ENCODE measurements around the gene BRINP3. TPM values are rescaled to one million over a fixed set of nuclear protein-coding genes. Genes with fewer than 3 reads are reported as not detected.
A peak's percentile ranks its signal among the peaks of the same experiment; 100 is the strongest.
"Not testable (repeated sequence)": the region's sequence is repeated elsewhere in the genome, so short reads cannot be mapped to it uniquely, and the experiment has no call there.

Gene BRINP3
- not detected in 2 replicates for polyA plus RNA-seq (2013)

DNA sequence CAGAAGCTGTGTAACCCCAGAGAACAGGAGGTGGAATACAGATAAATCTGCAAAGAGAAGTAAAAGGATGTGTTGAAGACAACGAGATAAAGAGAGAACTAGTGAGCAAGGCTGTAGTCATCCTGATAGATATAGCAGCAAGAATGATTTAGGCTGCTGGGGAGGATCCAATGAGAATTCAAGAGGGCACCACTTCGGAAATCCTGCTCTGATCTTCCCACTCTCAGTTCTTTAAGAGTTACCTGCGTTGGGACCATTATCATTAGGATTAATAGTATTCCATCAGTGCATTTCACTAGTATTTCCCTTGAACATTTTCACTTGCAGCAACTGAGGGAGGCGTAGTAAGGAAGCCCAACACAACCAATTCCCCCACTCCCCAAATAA, at the start of gene BRINP3:
Gene BRINP3, minus strand, starts transcription at position 103 of the 387 bp plus-strand sequence.
- Histone ChIP-seq H3K4me3 (ENCODE audit: low read depth, low read length) (peak within 1 kb of the TSS; percentile 27), H2AFZ (ENCODE audit: insufficient read depth, low read length, poor library complexity) (peak within 1 kb of the TSS; percentile 59), H3K9ac (ENCODE audit: low read length) (no peak within 1 kb of the TSS), H3K18ac (ENCODE audit: low read length) (no peak within 1 kb of the TSS), H3K79me1 (ENCODE audit: low read length) (no peaks in the 10 kb centered on the region), H3K14ac (ENCODE audit: low read length) (no peak within 1 kb of the TSS), H4K91ac (ENCODE audit: low read depth, low read length) (no peak within 1 kb of the TSS), H4K12ac (ENCODE audit: low read depth, low read length) (no peak within 1 kb of the TSS), H3K9me3 (ENCODE audit: insufficient read depth, low read depth, low read length) (no peaks in the 10 kb centered on the region), H2BK120ac (ENCODE audit: insufficient read depth, low read length, poor library complexity) (no peak within 1 kb of the TSS), H3K27me3 (ENCODE audit: insufficient read depth, low read length) (peaks cover 28% of the 10 kb centered on the region), H3K79me2 (ENCODE audit: control insufficient read depth, insufficient read depth, low read length, poor library complexity) (no peaks in the 10 kb centered on the region), H3K36me3 (ENCODE audit: control insufficient read depth in 1 of 2, insufficient read depth in 2 of 2, low read length in 2 of 2) (no peaks in the 10 kb centered on the region), H2BK12ac (ENCODE audit: low read length) (no peak within 1 kb of the TSS), H3K4ac (ENCODE audit: low read depth, low read length) (no peak within 1 kb of the TSS), H3K27ac (ENCODE audit: low read depth, low read length) (no peak within 1 kb of the TSS), H4K8ac (ENCODE audit: low read depth, low read length) (no peak within 1 kb of the TSS), H3K4me2 (ENCODE audit: low read length) (peak within 1 kb of the TSS; percentile 81), H3K4me1 (ENCODE audit: control insufficient read depth in 1 of 2, insufficient read depth in 2 of 2, low read length in 2 of 2) (peaks cover 6 to 9% of the 10 kb centered on the region in 2 experiments), H3K23ac (ENCODE audit: low read length) (no peak within 1 kb of the TSS), H2BK5ac (ENCODE audit: low read depth, low read length, poor library complexity) (no peak within 1 kb of the TSS), H2AK5ac (ENCODE audit: low read length) (no peak within 1 kb of the TSS)
- no CpG with 5 or more reads among the region's 4 CpGs for WGBS (ENCODE audit: extremely low coverage, insufficient coverage, insufficient read length)
- no peak for DNase-seq

DNA sequence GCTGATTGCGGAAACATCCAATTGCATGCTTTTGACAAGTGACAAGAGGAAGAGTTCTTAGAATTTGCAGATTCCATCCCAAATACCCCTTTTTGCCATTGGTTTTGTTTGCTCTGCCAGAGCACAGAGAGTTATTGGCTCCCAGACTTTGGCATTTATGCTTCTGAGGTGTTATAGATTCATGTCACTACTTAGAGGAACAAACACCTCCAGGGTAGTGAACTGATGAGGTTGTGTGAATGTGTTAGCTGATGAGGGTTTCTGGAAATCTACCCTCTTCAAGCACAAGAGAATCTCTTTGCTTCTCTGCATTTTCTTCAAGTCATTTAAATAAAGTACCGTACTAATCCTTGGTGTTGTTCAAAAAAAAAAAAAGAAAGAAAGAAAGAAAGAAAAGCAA, 33.9 kb upstream of the BRINP3 start:
- Histone ChIP-seq H3K79me1 (ENCODE audit: low read length) (no peaks in the 10 kb centered on the region), H4K91ac (ENCODE audit: low read depth, low read length) (no peak overlapping the region), H3K9me3 (ENCODE audit: insufficient read depth, low read depth, low read length) (no peaks in the 10 kb centered on the region), H3K36me3 (ENCODE audit: control insufficient read depth in 1 of 2, insufficient read depth in 2 of 2, low read length in 2 of 2) (no peaks in the 10 kb centered on the region), H3K4me1 (ENCODE audit: control insufficient read depth in 1 of 2, insufficient read depth in 2 of 2, low read length in 2 of 2) (no peaks in the 10 kb centered on the region), H2AFZ (ENCODE audit: insufficient read depth, low read length, poor library complexity) (no peak overlapping the region), H3K79me2 (ENCODE audit: control insufficient read depth, insufficient read depth, low read length, poor library complexity) (no peaks in the 10 kb centered on the region), H2BK5ac (ENCODE audit: low read depth, low read length, poor library complexity) (no peak overlapping the region), H2AK5ac (ENCODE audit: low read length) (no peak overlapping the region), H3K4me2 (ENCODE audit: low read length) (no peak overlapping the region), H3K23ac (ENCODE audit: low read length) (no peak overlapping the region), H3K9ac (ENCODE audit: low read length) (no peak overlapping the region), H3K14ac (ENCODE audit: low read length) (no peak overlapping the region), H4K12ac (ENCODE audit: low read depth, low read length) (no peak overlapping the region), H2BK120ac (ENCODE audit: insufficient read depth, low read length, poor library complexity) (no peak overlapping the region), H3K27ac (ENCODE audit: low read depth, low read length) (no peak overlapping the region), H3K18ac (ENCODE audit: low read length) (no peak overlapping the region), H2BK12ac (ENCODE audit: low read length) (no peak overlapping the region), H3K4ac (ENCODE audit: low read depth, low read length) (no peak overlapping the region), H3K27me3 (ENCODE audit: insufficient read depth, low read length) (no peaks in the 10 kb centered on the region), H4K8ac (ENCODE audit: low read depth, low read length) (no peak overlapping the region), H3K4me3 (ENCODE audit: low read depth, low read length) (no peak overlapping the region)
- WGBS (ENCODE audit: extremely low coverage, insufficient coverage, insufficient read length) = no CpG with 5 or more reads among the region's 2 CpGs
- DNase-seq = no peak

DNA sequence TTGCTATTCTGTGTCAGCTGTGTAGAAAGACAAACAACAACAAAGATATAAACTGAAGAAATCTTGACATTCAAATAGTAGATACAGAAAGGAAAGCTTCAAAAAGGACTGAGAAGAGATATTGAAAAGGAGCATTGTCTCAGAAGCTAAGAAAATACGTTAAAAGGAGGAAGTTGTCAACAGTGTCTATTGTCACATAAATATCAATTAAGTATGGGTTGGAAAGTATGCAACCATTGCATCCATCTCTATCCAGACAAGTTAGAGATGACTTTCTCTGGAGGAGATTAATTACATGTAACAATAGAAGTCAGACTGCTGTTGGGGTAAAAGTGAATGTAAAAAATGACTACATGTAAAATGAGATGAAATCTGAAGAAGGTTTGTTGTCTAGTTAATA, 29.7 kb upstream of the BRINP3 start:
- Histone ChIP-seq H3K9ac (ENCODE audit: low read length) (no peak overlapping the region), H3K79me2 (ENCODE audit: control insufficient read depth, insufficient read depth, low read length, poor library complexity) (no peaks in the 10 kb centered on the region), H4K91ac (ENCODE audit: low read depth, low read length) (no peak overlapping the region), H3K79me1 (ENCODE audit: low read length) (no peaks in the 10 kb centered on the region), H3K23ac (ENCODE audit: low read length) (no peak overlapping the region), H3K4ac (ENCODE audit: low read depth, low read length) (no peak overlapping the region), H2BK12ac (ENCODE audit: low read length) (no peak overlapping the region), H2AFZ (ENCODE audit: insufficient read depth, low read length, poor library complexity) (no peak overlapping the region), H3K14ac (ENCODE audit: low read length) (no peak overlapping the region), H3K4me2 (ENCODE audit: low read length) (no peak overlapping the region), H4K8ac (ENCODE audit: low read depth, low read length) (no peak overlapping the region), H3K4me3 (ENCODE audit: low read depth, low read length) (no peak overlapping the region), H2BK120ac (ENCODE audit: insufficient read depth, low read length, poor library complexity) (no peak overlapping the region), H3K27me3 (ENCODE audit: insufficient read depth, low read length) (no peaks in the 10 kb centered on the region), H3K36me3 (ENCODE audit: control insufficient read depth in 1 of 2, insufficient read depth in 2 of 2, low read length in 2 of 2) (no peaks in the 10 kb centered on the region), H3K18ac (ENCODE audit: low read length) (no peak overlapping the region), H2AK5ac (ENCODE audit: low read length) (no peak overlapping the region), H4K12ac (ENCODE audit: low read depth, low read length) (no peak overlapping the region), H3K4me1 (ENCODE audit: control insufficient read depth in 1 of 2, insufficient read depth in 2 of 2, low read length in 2 of 2) (no peaks in the 10 kb centered on the region), H3K9me3 (ENCODE audit: insufficient read depth, low read depth, low read length) (no peaks in the 10 kb centered on the region), H2BK5ac (ENCODE audit: low read depth, low read length, poor library complexity) (no peak overlapping the region), H3K27ac (ENCODE audit: low read depth, low read length) (no peak overlapping the region)
- no CpG with 5 or more reads among the region's 1 CpG for WGBS (ENCODE audit: extremely low coverage, insufficient coverage, insufficient read length)
- no peak for DNase-seq

DNA sequence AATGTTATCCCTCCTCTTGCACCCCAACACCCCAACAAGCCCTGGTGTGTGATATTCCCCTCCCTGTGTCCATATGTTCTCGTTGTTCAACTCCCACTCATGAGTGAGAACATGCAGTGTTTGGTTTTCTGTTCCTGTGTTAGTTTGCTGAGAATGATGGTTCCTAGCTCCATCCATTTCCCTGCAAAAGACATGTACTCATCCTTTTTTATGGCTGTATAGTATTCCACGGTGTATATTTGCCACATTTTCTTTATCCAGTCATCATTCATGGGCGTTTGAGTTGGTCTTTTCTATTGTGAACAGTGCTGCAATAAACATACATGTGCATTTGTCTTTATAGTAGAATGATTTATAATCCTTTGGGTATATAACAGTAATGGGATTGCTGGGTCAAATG, 26.9 kb upstream of the BRINP3 start:
- H4K91ac ChIP-seq (ENCODE audit: low read depth, low read length); H3K4ac ChIP-seq (ENCODE audit: low read depth, low read length); H3K9ac ChIP-seq (ENCODE audit: low read length); H2BK12ac ChIP-seq (ENCODE audit: low read length); DNase-seq; H4K12ac ChIP-seq (ENCODE audit: low read depth, low read length); H3K27ac ChIP-seq (ENCODE audit: low read depth, low read length); H3K27me3 ChIP-seq (ENCODE audit: insufficient read depth, low read length); H2AK5ac ChIP-seq (ENCODE audit: low read length); H3K18ac ChIP-seq (ENCODE audit: low read length); H2BK120ac ChIP-seq (ENCODE audit: insufficient read depth, low read length, poor library complexity); H2BK5ac ChIP-seq (ENCODE audit: low read depth, low read length, poor library complexity); H2AFZ ChIP-seq (ENCODE audit: insufficient read depth, low read length, poor library complexity); H3K36me3 ChIP-seq (ENCODE audit: control insufficient read depth in 1 of 2, insufficient read depth in 2 of 2, low read length in 2 of 2); H3K23ac ChIP-seq (ENCODE audit: low read length); H3K79me1 ChIP-seq (ENCODE audit: low read length); H4K8ac ChIP-seq (ENCODE audit: low read depth, low read length); H3K79me2 ChIP-seq (ENCODE audit: control insufficient read depth, insufficient read depth, low read length, poor library complexity); H3K4me1 ChIP-seq (ENCODE audit: control insufficient read depth in 1 of 2, insufficient read depth in 2 of 2, low read length in 2 of 2); H3K9me3 ChIP-seq (ENCODE audit: insufficient read depth, low read depth, low read length); H3K14ac ChIP-seq (ENCODE audit: low read length); H3K4me2 ChIP-seq (ENCODE audit: low read length); H3K4me3 ChIP-seq (ENCODE audit: low read depth, low read length): not testable (repeated sequence)
- WGBS (ENCODE audit: extremely low coverage, insufficient coverage, insufficient read length) = no CpG with 5 or more reads among the region's 3 CpGs

Measured in trophoblast cell (in vitro differentiated cells and primary cell).